ENCODE measurements around the gene IL1RAP. TPM values are rescaled to one million over a fixed set of nuclear protein-coding genes. Genes with fewer than 3 reads are reported as not detected.
"Not testable (repeated sequence)": the region's sequence is repeated elsewhere in the genome, so short reads cannot be mapped to it uniquely, and the experiment has no call there.

Gene IL1RAP, protein sequence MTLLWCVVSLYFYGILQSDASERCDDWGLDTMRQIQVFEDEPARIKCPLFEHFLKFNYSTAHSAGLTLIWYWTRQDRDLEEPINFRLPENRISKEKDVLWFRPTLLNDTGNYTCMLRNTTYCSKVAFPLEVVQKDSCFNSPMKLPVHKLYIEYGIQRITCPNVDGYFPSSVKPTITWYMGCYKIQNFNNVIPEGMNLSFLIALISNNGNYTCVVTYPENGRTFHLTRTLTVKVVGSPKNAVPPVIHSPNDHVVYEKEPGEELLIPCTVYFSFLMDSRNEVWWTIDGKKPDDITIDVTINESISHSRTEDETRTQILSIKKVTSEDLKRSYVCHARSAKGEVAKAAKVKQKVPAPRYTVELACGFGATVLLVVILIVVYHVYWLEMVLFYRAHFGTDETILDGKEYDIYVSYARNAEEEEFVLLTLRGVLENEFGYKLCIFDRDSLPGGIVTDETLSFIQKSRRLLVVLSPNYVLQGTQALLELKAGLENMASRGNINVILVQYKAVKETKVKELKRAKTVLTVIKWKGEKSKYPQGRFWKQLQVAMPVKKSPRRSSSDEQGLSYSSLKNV
- 17.4 and 22.5 TPM in 2 replicates for total RNA-seq (2014; rRNA removed; shearing (Covaris generic))

DNA sequence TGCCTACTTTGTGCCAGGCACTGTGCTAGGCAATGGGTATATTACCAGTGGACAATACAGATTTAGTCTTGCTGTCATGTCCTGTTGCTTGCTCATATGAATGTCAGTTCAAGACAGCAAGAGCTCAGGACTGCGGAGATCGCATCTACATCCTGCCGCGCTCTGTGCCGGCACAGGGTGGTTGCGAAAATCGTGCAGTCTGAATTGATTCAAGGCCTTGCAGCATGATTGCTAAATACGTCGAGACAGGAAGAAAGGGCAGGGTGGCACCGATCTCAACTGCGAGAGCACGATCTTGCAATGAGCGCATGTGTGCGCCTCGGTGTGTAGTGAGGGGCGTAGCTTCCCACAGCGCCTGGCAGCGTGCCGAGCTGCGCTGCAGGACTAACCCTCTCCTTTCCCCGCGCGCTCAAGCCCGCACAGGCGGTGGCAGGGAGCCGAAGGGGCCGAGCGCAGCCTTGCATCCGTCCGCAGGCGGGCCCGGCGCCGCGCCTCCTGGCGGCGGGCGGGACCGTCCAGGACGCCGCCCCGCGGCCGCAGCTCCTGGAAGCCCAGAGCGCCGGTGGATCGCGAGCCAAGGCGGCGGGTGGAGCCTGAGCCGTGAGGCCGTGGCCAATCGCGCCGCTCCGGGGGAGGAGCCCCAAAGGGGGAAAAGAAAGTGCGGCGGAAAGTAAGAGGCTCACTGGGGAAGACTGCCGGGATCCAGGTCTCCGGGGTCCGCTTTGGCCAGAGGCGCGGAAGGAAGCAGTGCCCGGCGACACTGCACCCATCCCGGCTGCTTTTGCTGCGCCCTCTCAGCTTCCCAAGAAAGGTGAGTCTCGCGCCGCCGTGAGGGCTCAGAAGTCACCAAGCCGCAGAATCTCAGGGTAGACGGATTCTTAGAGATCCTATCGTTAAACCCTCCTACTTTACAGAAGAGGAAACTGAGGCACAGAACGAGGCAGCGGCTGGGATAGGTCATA is at the start of gene IL1RAP:
TSS of gene IL1RAP (plus strand) at position 677 of the 962 bp plus-strand sequence. CDS start 50,205 bp downstream, outside the sequence.
- DNase-seq (ENCODE audit: low read depth), result peak; percentile 92

DNA sequence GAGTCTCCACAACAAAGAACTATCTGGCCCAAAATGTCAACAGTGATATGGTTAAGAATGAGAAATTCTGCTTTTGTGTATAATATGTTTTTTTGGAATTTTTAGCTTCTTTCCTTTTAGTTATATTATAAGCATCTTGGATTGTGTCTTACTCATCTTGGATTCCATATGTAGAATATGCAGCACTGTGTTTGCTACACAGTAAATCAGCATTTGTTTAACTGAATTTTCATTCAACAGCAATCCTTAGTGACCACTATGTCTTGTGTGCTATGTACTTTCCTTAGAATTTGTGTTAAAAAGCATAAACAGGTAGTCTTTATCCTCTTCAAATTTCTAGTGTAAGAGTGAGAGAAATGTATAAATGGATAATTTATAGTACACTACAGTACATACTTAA is 46.0 kb upstream of the IL1RAP start:
- no peak for DNase-seq (ENCODE audit: low read depth)

DNA sequence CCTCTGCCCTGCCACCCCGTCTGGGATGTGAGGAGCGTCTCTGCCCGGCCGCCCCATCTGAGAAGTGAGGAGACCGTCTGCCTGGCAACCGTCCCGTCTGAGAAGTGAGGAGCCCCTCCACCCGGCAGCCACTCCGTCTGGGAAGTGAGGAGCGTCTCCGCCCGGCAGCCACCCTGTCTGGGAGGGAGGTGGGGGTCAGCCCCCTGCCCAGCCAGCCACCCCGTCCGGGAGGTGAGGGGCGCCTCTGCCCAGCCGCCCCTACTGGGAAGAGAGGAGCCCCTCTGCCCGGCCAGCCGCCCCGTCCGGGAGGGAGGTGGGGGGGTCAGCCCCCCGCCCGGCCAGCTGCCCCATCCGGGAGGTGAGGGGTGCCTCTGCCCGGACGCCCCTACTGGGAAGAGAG is 40.6 kb upstream of the IL1RAP start:
- not testable (repeated sequence) for DNase-seq (ENCODE audit: low read depth)

DNA sequence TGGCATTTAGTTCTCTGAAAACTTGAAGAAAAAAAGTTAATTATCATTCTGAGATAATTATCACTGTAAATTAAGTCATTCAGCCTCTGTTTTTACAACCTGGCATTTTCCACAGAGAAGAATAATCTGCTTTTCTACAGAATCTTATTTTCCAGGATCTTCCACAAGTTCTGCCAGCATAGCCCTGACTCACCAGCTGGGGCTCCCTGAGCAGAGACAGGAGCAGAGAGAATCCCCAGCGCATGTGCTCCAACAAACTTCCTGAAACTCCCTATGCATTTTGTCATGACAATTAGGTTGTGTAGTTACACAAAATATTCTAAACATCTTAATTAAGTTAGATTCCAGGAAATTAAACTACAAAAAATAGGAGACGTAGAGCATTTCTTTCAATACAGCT is 32.1 kb upstream of the IL1RAP start:
- DNase-seq (ENCODE audit: low read depth), result no peak

DNA sequence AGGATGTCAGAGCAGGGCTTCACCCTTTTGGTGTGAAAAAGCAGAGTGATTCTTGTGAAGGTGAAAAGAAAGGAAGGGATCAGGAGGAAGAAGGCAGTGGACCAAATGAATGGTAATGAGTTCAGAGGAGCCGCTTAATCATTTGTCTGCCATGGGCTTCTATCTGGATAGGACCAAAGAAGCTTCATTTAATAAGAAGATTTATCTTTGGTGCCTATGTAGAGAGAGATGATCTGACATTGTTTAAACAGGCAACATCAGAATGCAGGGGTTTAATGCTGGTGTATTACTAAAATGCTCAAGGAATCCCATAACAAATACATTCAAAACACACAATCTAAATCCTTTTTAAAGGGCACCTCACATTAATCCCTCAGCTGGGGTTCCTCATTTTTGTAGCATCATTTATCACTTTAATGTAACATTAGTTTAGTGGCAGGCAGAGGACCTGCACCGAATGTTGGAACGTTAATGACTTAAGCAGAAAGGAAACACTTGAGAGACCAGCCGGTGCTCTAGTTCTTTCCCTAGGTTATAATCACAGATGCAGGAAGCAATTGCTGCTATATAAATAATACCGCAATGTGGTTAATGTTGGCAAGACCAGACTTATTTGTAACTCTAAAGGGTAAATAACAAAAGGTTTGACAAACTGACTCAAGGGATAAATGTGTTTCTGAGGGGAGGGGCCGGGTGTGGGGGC is 27.9 kb upstream of the IL1RAP start:
- DNase-seq (ENCODE audit: low read depth), result peak; percentile 14

DNA sequence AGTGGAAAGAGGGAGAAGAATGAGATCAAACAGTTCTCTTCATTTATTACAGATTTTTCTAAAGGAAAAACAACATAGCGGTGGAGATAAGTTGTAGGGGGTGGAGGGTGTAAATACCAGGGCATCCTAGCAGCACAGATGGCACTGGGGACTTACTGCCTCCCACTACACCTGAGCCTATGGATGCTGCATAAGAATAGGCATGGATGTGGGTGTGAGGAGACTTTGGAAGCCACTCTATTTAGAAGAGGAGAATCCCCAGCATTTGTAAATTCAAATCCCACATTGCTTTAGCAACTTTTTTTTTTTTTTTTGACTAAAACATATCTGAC is 27.4 kb upstream of the IL1RAP start:
- DNase-seq (ENCODE audit: low read depth), result no peak

DNA sequence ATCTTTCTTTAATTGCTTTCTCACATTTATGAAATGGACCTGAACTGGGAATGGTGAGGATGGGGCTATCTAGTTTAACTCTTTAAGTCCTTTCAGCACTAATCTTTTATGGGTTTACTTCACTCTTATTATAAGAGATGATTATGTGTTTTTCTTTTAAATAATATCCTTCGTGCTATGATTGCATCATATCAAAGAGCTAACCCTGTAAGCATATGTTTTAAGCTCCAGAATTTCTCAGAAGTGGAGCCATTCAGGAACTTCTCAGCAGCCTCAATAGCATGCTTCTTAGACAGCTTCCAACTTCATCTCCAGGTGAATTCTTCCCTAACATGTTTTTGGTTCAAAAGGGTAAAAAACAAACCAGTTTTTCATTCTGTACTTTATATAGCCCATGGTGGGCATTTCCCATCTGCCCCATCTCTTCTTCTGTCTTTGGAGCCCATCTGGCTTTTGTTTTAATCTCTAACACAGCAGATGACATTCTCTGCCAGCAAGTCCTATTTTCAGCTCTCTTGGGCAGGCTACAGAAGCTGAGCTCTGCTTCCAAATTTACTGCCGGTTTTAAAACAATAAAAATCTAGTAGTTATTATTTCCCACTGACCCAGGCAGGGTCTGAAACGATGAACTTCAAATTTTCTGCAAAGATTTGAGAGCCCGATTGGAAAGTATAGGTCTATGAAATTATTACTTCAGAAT is 26.8 kb upstream of the IL1RAP start:
- no peak for DNase-seq (ENCODE audit: low read depth)

DNA sequence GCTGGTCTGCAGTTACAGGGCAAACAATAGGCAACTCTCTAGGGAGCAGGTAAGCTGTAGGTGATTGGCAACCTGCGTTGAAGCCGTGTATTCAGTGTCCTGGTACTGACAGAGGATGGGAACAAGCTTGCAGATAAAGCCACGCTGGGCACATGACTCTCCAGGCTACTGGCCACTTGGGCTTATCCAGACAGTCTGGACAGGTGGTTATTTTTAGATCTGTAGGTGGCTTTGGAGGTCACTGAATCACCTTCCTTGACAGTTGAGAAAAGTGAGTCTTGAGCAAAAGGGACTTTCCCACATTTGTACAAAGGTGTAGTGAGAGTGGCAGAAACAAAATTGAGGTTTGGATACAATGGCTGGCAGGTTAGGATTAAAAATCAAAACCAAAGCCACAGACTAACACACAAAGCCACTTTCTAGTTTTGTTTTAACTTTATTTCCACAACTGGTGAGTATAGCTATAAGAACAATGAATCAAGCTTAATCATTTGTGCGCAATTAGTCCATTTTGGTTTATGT is 22.3 kb upstream of the IL1RAP start:
- DNase-seq (ENCODE audit: low read depth), result no peak

DNA sequence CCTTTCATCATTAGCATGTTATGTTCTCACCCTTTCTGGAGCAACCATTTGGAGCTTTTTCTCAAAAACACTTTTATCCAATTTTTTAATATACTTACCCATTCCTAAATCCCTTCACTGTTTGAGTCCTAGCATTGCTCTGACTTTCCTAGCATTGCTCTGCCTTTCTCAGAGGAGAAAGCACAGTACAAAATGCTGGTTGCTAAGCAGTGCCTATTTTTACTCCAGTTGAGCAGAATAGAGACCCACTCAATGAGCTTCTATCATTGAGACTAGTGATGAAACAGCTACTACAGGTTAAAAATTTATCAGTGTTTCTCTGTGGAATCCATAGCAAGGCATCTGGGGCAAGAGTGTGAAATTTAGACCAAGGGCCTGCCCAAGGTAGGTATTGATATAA is 21.8 kb upstream of the IL1RAP start:
- no peak for DNase-seq (ENCODE audit: low read depth)

DNA sequence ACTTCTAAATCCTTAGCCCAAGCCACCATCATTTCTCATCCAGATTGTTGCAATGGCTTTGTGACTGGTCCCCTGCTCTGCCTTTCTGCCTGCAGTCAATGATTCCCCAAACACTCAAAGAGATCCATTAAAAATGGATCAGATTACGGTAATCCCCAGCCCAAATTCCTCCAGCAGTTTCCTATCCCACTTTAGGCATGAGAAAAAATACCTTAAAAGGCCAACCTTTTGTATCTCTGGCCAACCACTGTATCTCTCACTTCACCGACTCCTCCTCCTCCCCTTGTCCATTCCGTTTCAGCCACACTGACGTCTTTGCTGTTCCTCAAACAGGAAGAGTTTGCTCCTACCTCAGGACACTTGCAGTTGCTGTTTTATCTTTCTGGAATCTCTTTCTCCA is 20.9 kb upstream of the IL1RAP start:
- DNase-seq (ENCODE audit: low read depth), result no peak

DNA sequence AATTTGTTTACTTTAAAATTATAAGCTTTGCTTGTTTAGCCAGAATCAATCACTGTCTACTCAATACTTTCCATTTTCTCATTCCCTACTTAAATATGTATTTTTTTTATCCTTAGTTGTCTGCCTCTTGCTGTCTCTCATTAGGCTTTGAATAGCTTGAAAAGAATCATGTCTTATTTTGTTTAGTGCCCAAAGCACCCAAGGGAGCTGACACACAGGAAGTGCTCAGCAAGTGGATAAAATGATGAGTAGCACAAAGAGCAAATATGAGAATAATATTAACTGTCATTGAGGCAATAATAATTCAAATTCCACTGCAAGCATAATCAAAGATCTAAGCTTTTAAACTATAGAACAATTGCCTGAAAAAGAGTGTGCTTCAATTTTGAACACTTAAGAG is 19.0 kb upstream of the IL1RAP start:
- no peak for DNase-seq (ENCODE audit: low read depth)

DNA sequence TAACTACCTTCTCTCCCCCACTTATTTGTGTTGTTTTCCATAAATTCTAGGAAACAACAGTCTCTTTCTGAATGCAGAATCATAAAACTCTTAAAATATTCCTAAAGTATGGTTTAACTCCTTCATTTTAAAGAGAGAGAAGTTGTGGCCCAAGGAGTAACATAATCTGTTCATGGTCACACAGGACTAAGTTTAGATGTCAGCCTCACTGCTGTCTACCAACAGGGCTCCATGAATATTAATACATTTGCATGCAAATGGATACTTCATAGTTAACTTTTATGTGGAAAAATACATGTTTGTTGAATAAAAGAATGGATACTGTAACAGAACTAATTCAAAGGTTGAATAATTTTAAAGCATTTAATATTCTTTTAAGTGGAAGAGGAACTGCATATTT is 18.5 kb upstream of the IL1RAP start:
- no peak for DNase-seq (ENCODE audit: low read depth)

DNA sequence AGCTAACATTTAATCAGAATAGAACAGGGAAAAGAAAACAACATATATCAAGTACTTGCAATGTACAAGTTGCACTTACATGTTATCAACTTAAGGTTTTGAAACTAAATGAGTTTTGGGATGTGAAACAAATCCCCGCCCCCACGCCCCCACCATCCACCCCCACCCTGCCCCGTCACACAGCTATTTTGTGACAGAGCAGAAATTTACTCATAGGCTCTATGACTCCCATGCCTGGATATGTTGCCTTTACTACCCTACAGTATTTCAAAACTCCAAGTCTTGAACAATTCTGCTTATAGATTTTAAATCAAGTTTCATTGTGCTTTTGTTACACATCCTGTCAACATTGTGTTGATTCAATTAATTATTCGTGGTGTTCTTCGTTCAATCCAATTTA is 18.1 kb upstream of the IL1RAP start:
- no peak for DNase-seq (ENCODE audit: low read depth)

DNA sequence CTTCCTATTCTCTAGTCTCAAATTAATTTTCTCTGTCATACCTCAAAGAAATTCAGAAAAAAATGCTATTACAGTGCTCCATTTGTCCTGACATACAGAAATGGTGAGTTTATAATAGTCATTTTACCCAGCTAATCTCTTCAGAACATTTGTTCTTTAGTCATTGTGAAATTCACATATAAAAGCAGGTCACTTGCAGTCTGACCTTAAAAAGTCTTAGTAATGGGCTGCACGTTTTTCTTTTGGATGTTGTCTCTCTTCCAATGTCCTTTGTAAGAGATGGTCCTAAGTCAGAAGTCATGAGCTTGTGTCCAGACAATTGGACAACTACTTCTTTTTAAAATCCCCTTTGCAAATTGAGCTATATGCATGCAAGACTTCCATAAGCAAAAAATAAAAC is 17.0 kb upstream of the IL1RAP start:
- DNase-seq (ENCODE audit: low read depth), result no peak

DNA sequence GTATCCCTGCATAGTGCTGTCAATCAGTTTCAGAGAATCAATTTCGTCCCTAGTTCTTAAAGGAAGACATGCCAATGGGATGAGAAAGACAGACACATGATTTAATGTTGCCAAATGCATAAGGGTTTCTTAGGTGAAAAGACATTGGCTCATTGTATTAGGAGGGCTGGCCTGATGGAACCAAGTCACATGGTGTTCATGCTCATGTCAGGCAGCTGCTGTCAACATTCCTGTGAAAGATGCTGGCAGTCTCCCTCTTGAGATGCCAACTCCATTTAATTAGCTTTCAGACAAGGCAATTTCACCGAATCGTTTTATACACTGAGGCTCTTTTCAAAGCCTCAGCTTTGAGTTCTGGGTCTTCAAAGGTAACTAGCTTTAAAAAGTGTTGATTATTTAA is 16.1 kb upstream of the IL1RAP start:
- DNase-seq (ENCODE audit: low read depth), result peak; percentile 63

DNA sequence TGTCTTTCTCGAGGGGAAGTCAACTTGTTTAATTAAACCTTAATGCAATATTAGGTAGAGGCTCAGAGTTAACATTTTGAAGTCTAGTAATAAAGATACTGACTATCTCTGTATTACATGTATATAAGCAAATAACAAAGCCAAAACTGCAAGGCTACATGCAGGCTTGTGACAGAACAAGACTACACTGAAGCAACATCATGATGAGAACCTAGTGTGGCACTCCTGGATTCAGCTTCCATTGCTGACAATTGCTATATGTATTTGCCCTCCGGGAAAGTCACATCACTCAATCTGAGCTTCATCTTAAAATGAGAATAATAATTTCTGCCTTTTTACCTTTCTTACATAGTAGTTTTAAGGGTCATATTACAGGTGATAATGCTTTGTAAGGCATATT is 15.6 kb upstream of the IL1RAP start:
- DNase-seq (ENCODE audit: low read depth), result no peak

DNA sequence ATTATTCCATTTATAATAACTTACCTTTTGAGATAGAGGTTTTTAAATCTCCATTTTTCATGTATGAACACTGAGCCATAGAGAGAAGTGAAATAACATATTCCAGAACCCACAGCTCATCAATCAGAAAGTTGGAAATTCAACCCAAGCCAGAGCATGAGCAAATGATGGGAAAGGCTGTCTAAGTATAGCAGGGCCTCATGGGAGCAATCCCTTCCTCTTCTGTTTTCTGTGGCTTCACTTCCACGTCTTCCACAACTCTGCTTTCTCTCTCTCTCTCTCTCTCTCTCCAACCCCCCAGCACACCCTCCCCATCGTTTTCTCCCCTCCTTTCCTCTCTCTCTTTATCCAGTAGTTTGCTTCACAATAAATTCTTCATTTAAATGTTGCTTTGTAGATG is 14.8 kb upstream of the IL1RAP start:
- DNase-seq (ENCODE audit: low read depth), result no peak

DNA sequence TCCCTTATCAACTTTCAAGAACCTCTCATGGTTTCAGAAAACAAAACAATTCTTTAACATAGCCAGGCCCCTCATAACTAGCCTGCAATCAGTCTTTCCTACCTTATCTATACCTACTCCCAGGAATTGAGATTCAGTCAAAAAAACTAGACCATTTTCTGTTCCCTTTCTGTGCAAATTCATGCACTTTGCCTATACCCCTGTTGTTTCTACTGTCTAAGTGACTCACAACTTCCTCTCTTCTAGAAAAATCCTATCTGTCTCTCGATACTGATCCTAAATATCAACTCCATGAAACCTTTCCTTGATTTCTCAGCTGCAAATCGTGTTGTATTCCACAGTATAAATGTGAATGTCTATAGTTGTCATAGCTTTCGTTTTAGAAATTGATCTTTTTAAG is 10.9 kb upstream of the IL1RAP start:
- no peak for DNase-seq (ENCODE audit: low read depth)

DNA sequence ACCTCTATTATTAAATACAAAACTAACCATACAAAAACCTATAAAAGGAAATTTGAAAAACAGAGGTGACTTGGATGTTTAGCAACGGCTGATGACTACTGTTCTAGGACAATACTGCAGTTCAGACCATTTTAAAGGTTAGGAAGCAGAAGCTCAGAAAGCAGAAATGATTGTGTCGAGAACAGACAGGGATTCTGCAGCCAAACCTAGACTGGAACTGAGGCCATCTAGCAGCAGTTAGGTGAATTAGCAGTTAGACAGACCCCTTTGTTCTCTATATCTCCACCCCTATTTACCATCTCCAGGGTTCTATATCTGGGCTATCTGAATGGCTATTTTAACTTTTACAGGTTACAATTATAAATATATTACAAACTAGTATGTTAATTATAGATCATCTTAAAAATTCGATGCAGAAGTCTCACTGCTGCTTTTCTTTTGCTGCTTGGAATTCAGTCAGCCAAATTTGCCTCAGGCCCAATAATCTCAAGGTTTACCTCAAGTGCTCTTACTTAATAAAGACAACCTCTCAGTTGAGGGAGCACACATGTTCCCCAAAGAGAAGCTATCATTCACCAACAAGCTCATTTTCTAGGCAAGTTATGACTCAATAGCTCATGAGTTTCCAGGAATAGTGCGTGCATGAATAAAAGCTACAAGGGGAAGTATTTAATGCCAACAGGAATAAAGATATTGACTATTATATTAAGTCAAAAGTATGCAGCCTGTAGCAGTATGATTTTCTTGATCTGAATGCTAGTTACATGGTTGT is 9.3 kb upstream of the IL1RAP start:
- DNase-seq (ENCODE audit: low read depth), result peak; percentile 46

DNA sequence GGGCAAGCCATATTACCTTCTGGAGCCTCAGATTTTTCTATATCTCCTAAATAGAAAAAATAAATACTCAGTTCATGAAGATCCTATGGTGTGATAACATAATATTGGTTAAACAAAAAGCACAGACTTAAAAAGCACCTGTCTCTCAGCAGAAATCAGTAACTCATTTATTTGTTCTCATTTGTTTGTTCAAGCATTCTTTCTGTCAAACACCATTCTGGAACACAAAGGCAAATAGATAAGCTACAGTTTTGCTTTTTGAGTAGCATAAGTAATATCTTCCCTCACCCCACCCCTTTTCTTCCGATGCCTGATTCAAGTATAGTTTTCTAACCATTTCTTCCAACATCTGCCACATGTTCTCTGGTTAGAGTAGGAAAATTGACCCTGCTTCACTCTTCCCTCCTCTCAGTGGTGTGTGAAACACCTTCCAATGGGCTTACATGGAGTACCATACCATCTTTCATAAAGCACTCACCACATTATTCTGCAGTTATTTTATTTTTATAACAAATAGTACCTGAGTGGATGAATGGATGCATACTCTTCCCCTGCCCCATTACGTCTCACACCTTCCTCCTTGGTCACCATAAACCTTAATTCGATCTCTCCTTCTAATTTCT is 8.4 kb upstream of the IL1RAP start:
- DNase-seq (ENCODE audit: low read depth), result no peak
